Neural progenitor cell (in vitro differentiated cells): ENCODE measurements around the gene C5AR2. TPM values are rescaled to one million over a fixed set of nuclear protein-coding genes. Genes with fewer than 3 reads are reported as not detected.
A peak's percentile ranks its signal among the peaks of the same experiment; 100 is the strongest.
"Not testable (repeated sequence)": the region's sequence is repeated elsewhere in the genome, so short reads cannot be mapped to it uniquely, and the experiment has no call there.

Experiments
- DNase-seq: peaks from one replicate; pipeline ENCODE4 v3.0.0-alpha.2; 2016; ENCODE audit warnings: low spot score
- H2AFZ ChIP-seq: fragments of 200-600 bp; sonication (generic); replicated peaks from 2 replicates; pipeline ENCODE4 v1.6.1; 2016; ENCODE audit warnings: antibody characterized with exemption
- H3F3A ChIP-seq: fragments of 200-600 bp; sonication (generic); 2 replicates; pipeline ENCODE4 v1.6.1; 2016; ENCODE audit warnings: antibody characterized with exemption, low read depth
- H3K27ac ChIP-seq: fragments of 200-600 bp; sonication (generic); 2 replicates; pipeline ENCODE4 v1.5.1; 2016; ENCODE audit warnings: mild to moderate bottlenecking
- H3K27me3 ChIP-seq: fragments of 200-600 bp; sonication (generic); 2 replicates; pipeline ENCODE4 v1.6.1; 2016; ENCODE audit warnings: mild to moderate bottlenecking, moderate library complexity
- H3K36me3 ChIP-seq: fragments of 200-600 bp; sonication (generic); 2 replicates; pipeline ENCODE4 v1.5.1; 2016
- H3K4me1 ChIP-seq: fragments of 200-600 bp; sonication (generic); 2 replicates; pipeline ENCODE4 v1.6.1; 2016; ENCODE audit warnings: mixed run types
- H3K4me2 ChIP-seq: fragments of 200-600 bp; sonication (generic); 2 replicates; pipeline ENCODE4 v1.6.1; 2016
- H3K4me3 ChIP-seq: fragments of 200-600 bp; sonication (generic); 2 replicates; pipeline ENCODE4 v1.5.1; 2016
- H3K79me2 ChIP-seq: fragments of 200-600 bp; sonication (generic); 2 replicates; pipeline ENCODE4 v1.6.1; 2016; ENCODE audit warnings: low read depth
- H3K9ac ChIP-seq: fragments of 200-600 bp; sonication (generic); 2 replicates; pipeline ENCODE4 v1.6.1; 2016
- H3K9me3 ChIP-seq: fragments of 200-600 bp; sonication (generic); 2 replicates; pipeline ENCODE4 v1.5.1; 2016; ENCODE audit warnings: low read depth
- H4K20me1 ChIP-seq: fragments of 200-600 bp; sonication (generic); 2 replicates; pipeline ENCODE4 v1.6.1; 2016; ENCODE audit warnings: low read depth
- H3K27ac Mint-ChIP-seq: 3 replicates; pipeline ENCODE4 v1.8.0; 2021; ENCODE audit warnings: mixed read lengths
- H3K27me3 Mint-ChIP-seq: 2 replicates; pipeline ENCODE4 v1.8.0; 2022; ENCODE audit warnings: low read depth, mild to moderate bottlenecking, inconsistent platforms, moderate library complexity, mixed read lengths; ENCODE audit not compliant: insufficient read depth
- H3K36me3 Mint-ChIP-seq: 3 replicates; pipeline ENCODE4 v1.8.0; 2021; ENCODE audit warnings: mixed read lengths
- H3K4me1 Mint-ChIP-seq: 3 replicates; pipeline ENCODE4 v1.8.0; 2021; ENCODE audit warnings: mixed read lengths
- H3K4me3 Mint-ChIP-seq: 3 replicates; pipeline ENCODE4 v1.8.0; 2021; ENCODE audit warnings: mild to moderate bottlenecking, moderate library complexity, mixed read lengths
- H3K9me3 Mint-ChIP-seq: 3 replicates; pipeline ENCODE4 v1.8.0; 2020; ENCODE audit warnings: mixed read lengths
- CTCF ChIP-seq: fragments of 200-600 bp; sonication (generic); IDR thresholded peaks from 2 replicates; pipeline ENCODE4 v1.5.1; 2017; ENCODE audit warnings: antibody characterized with exemption, mild to moderate bottlenecking
- EZH2 ChIP-seq: fragments of 200-600 bp; sonication (generic); IDR thresholded peaks from 2 replicates; pipeline ENCODE4 v1.6.1; 2017; ENCODE audit warnings: antibody characterized with exemption, mild to moderate bottlenecking, moderate library complexity
- EZH2phosphoT487 ChIP-seq: fragments of 200-600 bp; sonication (generic); IDR thresholded peaks from 2 replicates; pipeline ENCODE4 v1.6.1; 2017; ENCODE audit warnings: antibody characterized with exemption
- total RNA-seq: library from RNA; depleted of rRNA; stranded (reverse); fragments of >200 nt; gene quantifications from 2 replicates; pipeline ENCODE4 v1.2.3, GENCODE V29; 2015; ENCODE audit warnings: low replicate concordance

Gene C5AR2
- total RNA-seq, 1 donor from 2014 or later, result not detected

DNA sequence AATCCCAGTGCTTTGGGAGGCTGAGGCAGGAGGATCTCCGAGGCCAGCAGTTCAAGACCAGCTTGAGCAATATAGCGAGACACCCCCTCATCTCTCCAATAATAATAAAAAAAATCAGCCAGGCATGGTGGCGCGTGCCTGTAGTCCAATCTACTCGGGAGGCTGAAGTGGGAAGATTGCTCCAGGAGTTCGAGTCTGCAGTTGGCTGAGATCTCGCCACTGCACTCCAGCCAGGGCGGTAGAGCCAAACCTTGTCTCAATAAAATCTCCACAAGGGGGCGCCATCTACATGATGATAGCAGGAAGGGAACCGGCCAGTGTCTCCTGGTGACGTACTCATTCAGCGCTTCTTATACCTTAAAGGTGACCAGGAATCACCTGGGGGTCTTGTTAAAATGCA is 35.9 kb upstream of the C5AR2 start:
- H3F3A ChIP-seq, result no peaks in the 10 kb centered on the region
- H3K27me3 Mint-ChIP-seq, result peaks cover 2% of the 10 kb centered on the region
- H3K4me2 ChIP-seq, result no peak overlapping the region
- H3K79me2 ChIP-seq, result no peaks in the 10 kb centered on the region
- H3K4me3 Mint-ChIP-seq, result no peak overlapping the region
- no peaks in the 10 kb centered on the region for H3K27me3 ChIP-seq
- no peaks in the 10 kb centered on the region for H3K9me3 Mint-ChIP-seq
- H3K36me3 ChIP-seq, result no peaks in the 10 kb centered on the region
- H3K4me1 Mint-ChIP-seq, result peaks cover under 1% of the 10 kb centered on the region
- H3K27ac ChIP-seq, result no peak overlapping the region
- peak; percentile 95 for DNase-seq
- H3K4me3 ChIP-seq, result no peak overlapping the region
- peaks cover 1% of the 10 kb centered on the region for H3K36me3 Mint-ChIP-seq
- no peaks in the 10 kb centered on the region for H3K4me1 ChIP-seq
- H3K9me3 ChIP-seq, result no peaks in the 10 kb centered on the region
- H3K27ac Mint-ChIP-seq, result no peak overlapping the region
- no peak for TF ChIP-seq EZH2phosphoT487
- TF ChIP-seq CTCF, result peak; percentile 84
- H4K20me1 ChIP-seq, result no peaks in the 10 kb centered on the region
- H2AFZ ChIP-seq, result no peak overlapping the region
- H3K9ac ChIP-seq, result no peak overlapping the region

- not testable (repeated sequence) for H3K79me2 ChIP-seq, H3K4me2 ChIP-seq, H2AFZ ChIP-seq, H3K4me3 ChIP-seq, H3K27me3 ChIP-seq, H3K27me3 Mint-ChIP-seq, H3K9ac ChIP-seq, H3K4me1 Mint-ChIP-seq, H3K36me3 ChIP-seq, H4K20me1 ChIP-seq, H3K9me3 ChIP-seq, H3K4me3 Mint-ChIP-seq, H3K27ac ChIP-seq, H3K27ac Mint-ChIP-seq, H3F3A ChIP-seq, H3K4me1 ChIP-seq, H3K9me3 Mint-ChIP-seq, DNase-seq, H3K36me3 Mint-ChIP-seq
Observed at GRCh38 chr19:47300867-47301266, 31.1 kb upstream of the C5AR2 start.

- TF ChIP-seq CTCF, result no peak
- no peak for TF ChIP-seq EZH2
- TF ChIP-seq EZH2phosphoT487, result no peak
- H3F3A ChIP-seq, result no peaks in the 10 kb centered on the region
- peaks cover 5% of the 10 kb centered on the region for H3K4me1 Mint-ChIP-seq
- peaks cover 6% of the 10 kb centered on the region for H3K27me3 ChIP-seq
- H3K36me3 ChIP-seq, result no peaks in the 10 kb centered on the region
- DNase-seq, result no peak
- H3K27ac ChIP-seq, result no peak overlapping the region
- H3K4me3 Mint-ChIP-seq, result no peak overlapping the region
- H3K4me3 ChIP-seq, result no peak overlapping the region
- H3K4me1 ChIP-seq, result no peaks in the 10 kb centered on the region
- H3K9ac ChIP-seq, result no peak overlapping the region
- no peak overlapping the region for H3K4me2 ChIP-seq
- no peaks in the 10 kb centered on the region for H3K9me3 Mint-ChIP-seq
- H3K27me3 Mint-ChIP-seq, result peaks cover 12% of the 10 kb centered on the region
- peaks cover 3% of the 10 kb centered on the region for H3K36me3 Mint-ChIP-seq
- no peaks in the 10 kb centered on the region for H4K20me1 ChIP-seq
- no peaks in the 10 kb centered on the region for H3K79me2 ChIP-seq
- H3K9me3 ChIP-seq, result no peaks in the 10 kb centered on the region
- H3K27ac Mint-ChIP-seq, result no peak overlapping the region
- H2AFZ ChIP-seq, result no peak overlapping the region
Observed at GRCh38 chr19:47302249-47302648, 29.7 kb upstream of the C5AR2 start.

GRCh38 chr19:47303966-47304365 is 28.0 kb upstream of the C5AR2 start:
- no peaks in the 10 kb centered on the region for H3K9me3 ChIP-seq
- no peak overlapping the region for H2AFZ ChIP-seq
- Mint-ChIP-seq H3K4me1 (peaks cover 5% of the 10 kb centered on the region), H3K9me3 (no peaks in the 10 kb centered on the region), H3K27me3 (peaks cover 12% of the 10 kb centered on the region), H3K27ac (no peak overlapping the region), H3K4me3 (no peak overlapping the region), H3K36me3 (peaks cover 3% of the 10 kb centered on the region)
- no peaks in the 10 kb centered on the region for H3K4me1 ChIP-seq
- H3K27me3 ChIP-seq, result peaks cover 6% of the 10 kb centered on the region
- H3K9ac ChIP-seq, result no peak overlapping the region
- DNase-seq, result no peak
- no peak overlapping the region for H3K4me3 ChIP-seq
- H3K79me2 ChIP-seq, result no peaks in the 10 kb centered on the region
- no peak for TF ChIP-seq EZH2
- no peak for TF ChIP-seq CTCF
- no peak for TF ChIP-seq EZH2phosphoT487
- H3K4me2 ChIP-seq, result no peak overlapping the region
- no peaks in the 10 kb centered on the region for H4K20me1 ChIP-seq
- H3K36me3 ChIP-seq, result no peaks in the 10 kb centered on the region
- H3F3A ChIP-seq, result no peaks in the 10 kb centered on the region
- H3K27ac ChIP-seq, result no peak overlapping the region
